HG02840 (cell line): ENCODE measurements around the gene CDRT4.
"Not testable (repeated sequence)": the region's sequence is repeated elsewhere in the genome, so short reads cannot be mapped to it uniquely, and the experiment has no call there.

Source experiments
- ATAC-seq: cut with Tn5 transposase; IDR thresholded peaks from one replicate; pipeline ENCODE4 v1.9.1; 2021; ENCODE audit warnings: mild to moderate bottlenecking, moderate library complexity, moderate number of reproducible peaks; ENCODE audit not compliant: unreplicated experiment, low FRiP score

The CDRT4 gene

GRCh38 chr17:15462976-15463772 lies 4.2 kb downstream of the CDRT4 start:
- ATAC-seq: no peak

GRCh38 chr17:15457723-15458094 lies 9.7 kb downstream of the CDRT4 start:
- ATAC-seq: no peak

DNA sequence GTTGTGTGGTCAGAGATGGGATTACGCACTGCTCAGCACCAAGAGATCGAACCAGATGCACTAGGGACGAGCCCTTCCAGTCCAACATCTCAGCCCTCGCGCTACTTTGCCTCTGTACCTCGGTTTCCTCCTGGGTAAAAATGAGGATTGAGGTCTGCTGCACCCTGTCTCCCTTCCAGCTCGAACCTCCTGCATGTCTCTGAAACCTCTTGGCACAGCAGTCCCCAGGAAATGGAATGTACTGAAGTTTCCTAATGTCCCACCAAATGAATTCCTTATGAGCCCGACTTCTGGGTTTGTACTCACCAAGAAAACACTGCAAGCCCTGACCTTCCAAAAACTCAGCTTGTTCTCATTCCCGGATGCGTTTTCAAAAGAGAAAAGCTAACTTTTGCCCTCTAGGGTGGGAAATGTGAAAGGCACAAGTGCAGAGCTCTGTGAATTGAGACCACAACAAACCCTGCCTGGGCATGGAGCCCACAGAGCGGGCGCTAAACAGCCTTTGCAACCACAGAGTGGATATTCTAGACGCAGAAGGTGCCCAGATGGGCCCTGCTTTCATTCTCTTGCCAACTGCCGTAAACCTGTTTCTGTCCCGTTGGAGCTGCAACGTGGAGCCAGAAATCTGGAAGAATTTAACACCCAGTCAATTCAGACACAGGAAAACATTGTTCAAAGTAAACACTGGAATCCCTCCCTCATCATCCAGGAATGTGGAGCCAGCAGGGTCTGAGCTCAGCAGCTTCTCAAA lies 10.3 kb downstream of the CDRT4 start:
- ATAC-seq: no peak

- ATAC-seq: no peak
These were observed 10.9 kb downstream of the CDRT4 start for GRCh38 chr17:15456496-15456895.

DNA sequence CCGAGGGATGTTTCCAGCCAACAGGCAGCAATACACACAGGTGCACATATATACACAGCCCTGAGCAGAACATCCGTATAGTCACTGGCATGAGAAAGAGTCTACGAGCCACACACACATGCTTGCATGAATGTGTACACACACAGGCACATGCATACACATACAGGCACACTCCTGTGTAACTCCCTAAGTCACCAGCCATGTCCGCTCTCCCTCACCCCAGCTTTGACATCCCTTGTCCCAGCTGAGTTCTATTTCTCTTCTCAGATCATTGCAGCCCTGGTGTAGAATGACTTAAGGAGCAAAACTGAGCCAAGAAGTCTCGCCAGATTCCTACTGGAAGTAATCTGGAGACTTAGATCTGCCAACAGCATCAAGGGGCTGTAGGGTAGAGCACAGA lies 13.1 kb downstream of the CDRT4 start:
- ATAC-seq: no peak

DNA sequence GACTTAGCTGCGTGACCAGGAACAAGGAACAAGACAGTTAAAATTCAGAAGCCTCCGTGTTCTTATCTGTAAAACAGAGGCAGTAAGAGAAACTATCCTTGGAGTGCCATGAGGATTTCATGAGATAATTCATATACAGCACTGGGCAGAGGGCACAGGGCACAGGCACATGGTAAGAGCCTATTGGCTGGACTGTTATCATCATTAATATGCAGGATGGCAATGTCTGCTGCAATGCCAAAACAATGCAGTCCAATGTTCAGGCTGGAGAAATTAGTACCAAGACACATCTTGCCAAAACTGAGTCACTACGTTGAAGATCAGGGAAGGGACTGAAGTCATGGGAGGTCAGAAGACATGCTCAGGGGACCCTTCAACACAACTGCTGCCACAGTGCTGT lies 13.6 kb downstream of the CDRT4 start:
- ATAC-seq: no peak

GRCh38 chr17:15453246-15453645 lies 14.2 kb downstream of the CDRT4 start:
- ATAC-seq: no peak

GRCh38 chr17:15452746-15453145 lies 14.7 kb downstream of the CDRT4 start:
- ATAC-seq: no peak

- ATAC-seq: no peak
These were observed 15.7 kb downstream of the CDRT4 start for GRCh38 chr17:15451680-15452079.

- no peak for ATAC-seq
These were observed 18.9 kb downstream of the CDRT4 start for GRCh38 chr17:15448580-15448956.

- no peak for ATAC-seq
These were observed 19.4 kb downstream of the CDRT4 start for GRCh38 chr17:15447928-15448579.

DNA sequence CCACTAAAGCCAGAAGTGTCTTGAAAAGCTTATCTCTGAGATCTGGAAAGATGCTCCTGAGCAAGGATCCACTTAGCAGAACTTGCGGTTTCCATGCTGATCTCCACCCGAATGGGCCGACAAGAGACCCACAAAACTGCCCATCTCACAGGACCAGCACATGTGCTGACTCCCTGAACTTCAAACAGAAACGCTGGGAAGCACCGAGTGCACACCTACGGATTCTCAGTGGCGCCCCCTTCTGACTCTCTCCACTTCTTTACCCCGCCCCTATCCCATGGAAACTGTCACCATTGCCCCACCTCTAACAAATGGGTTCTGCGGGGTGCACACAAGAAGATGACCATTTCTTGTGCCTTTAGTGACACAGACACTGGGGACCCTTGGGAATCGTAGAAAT lies 21.4 kb downstream of the CDRT4 start:
- no peak for ATAC-seq

DNA sequence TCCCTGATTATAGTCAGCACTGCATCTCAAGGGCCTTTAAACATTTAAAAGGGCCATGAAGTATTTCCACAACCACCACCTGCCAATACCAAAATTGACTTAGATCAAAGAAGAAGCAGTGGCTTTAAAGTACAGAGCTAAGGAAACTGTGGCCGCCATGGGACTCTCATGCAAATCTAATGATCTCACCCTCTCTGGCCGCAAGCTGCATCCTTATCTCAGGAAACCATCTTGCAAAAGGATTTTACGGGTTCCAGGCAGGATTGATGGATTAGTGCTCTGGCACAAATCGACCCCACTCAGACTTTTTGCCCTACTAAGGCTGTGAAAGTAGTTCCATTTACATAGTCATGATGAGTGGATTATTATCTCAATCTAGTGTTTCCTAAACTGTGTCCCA lies 22.6 kb downstream of the CDRT4 start:
- ATAC-seq: no peak

- ATAC-seq: no peak
These were observed 24.9 kb downstream of the CDRT4 start for GRCh38 chr17:15442311-15443180.

GRCh38 chr17:15441315-15441714 lies 26.1 kb downstream of the CDRT4 start:
- no peak for ATAC-seq

GRCh38 chr17:15440347-15440746 lies 27.1 kb downstream of the CDRT4 start:
- ATAC-seq: no peak

DNA sequence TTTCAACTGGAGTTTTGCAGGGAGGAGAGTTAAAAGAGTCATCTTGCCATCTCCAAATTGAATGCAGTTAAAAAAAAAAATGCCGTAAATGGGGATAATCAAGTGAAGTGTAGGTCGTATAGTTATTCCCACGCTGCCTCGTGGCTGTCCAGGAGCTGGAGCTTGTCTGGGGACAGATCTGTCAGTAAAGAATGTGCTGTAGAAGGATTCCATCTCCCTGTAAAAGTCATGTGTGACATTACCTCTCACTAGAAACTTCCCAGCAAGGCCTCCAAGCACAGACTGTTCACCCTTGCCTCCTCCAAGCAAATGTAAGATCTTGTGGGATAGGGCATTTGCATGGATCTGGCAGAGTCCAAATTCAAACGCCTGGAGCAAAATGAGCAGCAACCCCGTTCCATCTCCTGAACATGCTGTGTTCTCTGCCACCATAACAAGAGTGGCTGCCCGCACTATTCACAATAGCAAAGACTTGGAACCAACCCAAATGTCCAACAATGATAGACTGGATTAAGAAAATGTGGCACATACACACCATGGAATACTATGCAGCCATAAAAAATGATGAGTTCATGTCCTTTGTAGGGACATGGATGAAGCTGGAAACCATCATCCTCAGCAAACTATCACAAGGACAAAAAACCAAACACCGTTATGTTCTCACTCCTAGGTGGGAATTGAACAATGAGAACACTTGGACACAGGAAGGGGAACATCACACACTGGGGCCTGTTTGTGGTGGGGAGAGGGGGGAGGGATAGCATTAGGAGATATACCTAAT lies 28.0 kb downstream of the CDRT4 start:
- ATAC-seq: not testable (repeated sequence)

GRCh38 chr17:15438491-15439105 lies 28.8 kb downstream of the CDRT4 start:
- no peak for ATAC-seq

- no peak for ATAC-seq
These were observed 30.2 kb downstream of the CDRT4 start for GRCh38 chr17:15437303-15437635.
